H1 (cell line): ENCODE measurements around the gene ARMS2. TPM values are rescaled to one million over a fixed set of nuclear protein-coding genes. Genes with fewer than 3 reads are reported as not detected.
A peak's percentile ranks its signal among the peaks of the same experiment; 100 is the strongest.

Experiments
- CTCF ChIA-PET: fragments of 300-600 bp; sonication (Branson Sonifier 250); formaldehyde crosslinking; loops from one replicate; lab custom pipeline; 2021; ENCODE audit not compliant: partially characterized antibody; lab: Charles Lee
- POLR2A ChIA-PET: fragments of 300-600 bp; sonication (Branson Sonifier 250); formaldehyde crosslinking; loops from one replicate; lab custom pipeline; 2021; ENCODE audit warnings: inconsistent platforms; ENCODE audit not compliant: partially characterized antibody; lab: Charles Lee
- DNase-seq, 2 experiments: peaks; one replicate each; pipeline versions ENCODE4 v3.0.0 to v3.0.0-alpha.2; 2010 to 2022; ENCODE audit warnings: low spot score in 2 of 2, low read depth in 1 of 2, mixed read lengths in 1 of 2
- FAIRE-seq: peaks from 2 replicates; lab custom pipeline; 2011; peaks lifted over from hg19 to GRCh38; lab: Jason Lieb, UNC
- H2AFZ ChIP-seq: 2 replicates; pipeline ENCODE4 v1.8.1; 2012; ENCODE audit warnings: low read length, inconsistent platforms
- H2AK5ac ChIP-seq: 2 replicates; pipeline ENCODE4 v1.6.1; 2013; ENCODE audit warnings: low read depth, low read length
- H2BK120ac ChIP-seq: replicated peaks from 2 replicates; pipeline ENCODE3; 2013; ENCODE audit warnings: low read depth, low read length, inconsistent platforms
- H2BK12ac ChIP-seq: 2 replicates; pipeline ENCODE4 v1.6.1; 2013; ENCODE audit warnings: low read depth, low read length
- H2BK15ac ChIP-seq: 2 replicates; pipeline ENCODE4 v1.6.1; 2013; ENCODE audit warnings: low read length
- H2BK20ac ChIP-seq: 2 replicates; pipeline ENCODE4 v1.6.1; 2013; ENCODE audit warnings: low read length
- H2BK5ac ChIP-seq: 2 replicates; pipeline ENCODE4 v1.6.1; 2013; ENCODE audit warnings: low read depth, low read length
- H3K14ac ChIP-seq: 2 replicates; pipeline ENCODE4 v1.6.1; 2013; ENCODE audit warnings: inconsistent platforms; ENCODE audit not compliant: insufficient read length
- H3K18ac ChIP-seq: 2 replicates; pipeline ENCODE4 v1.6.1; 2013; ENCODE audit warnings: low read length; ENCODE audit errors: extremely low read depth
- H3K23ac ChIP-seq: 2 replicates; pipeline ENCODE4 v1.6.1; 2013; ENCODE audit warnings: inconsistent platforms; ENCODE audit not compliant: insufficient read length
- H3K23me2 ChIP-seq: 2 replicates; pipeline ENCODE4 v1.6.1; 2013; ENCODE audit warnings: low read depth, low read length
- H3K27ac ChIP-seq: 2 replicates; pipeline ENCODE4 v1.6.1; 2011; ENCODE audit warnings: low read depth, low read length, inconsistent platforms
- H3K27me3 ChIP-seq, 4 experiments: replicated peaks in 1 of 4; 1 replicate in 1 of 4; 2 replicates in 3 of 4; pipeline versions ENCODE4 v1.6.1 to v1.8.1; 2011 to 2013; ENCODE audit warnings: low read length in 3 of 4, mild to moderate bottlenecking in 3 of 4, inconsistent platforms in 2 of 4, mixed read lengths in 2 of 4, moderate library complexity in 1 of 4; ENCODE audit not compliant: control insufficient read depth in 3 of 4, insufficient read depth in 3 of 4; ENCODE audit errors: extremely low read depth in 1 of 4
- H3K36me3 ChIP-seq, 4 experiments: 2 replicates each; pipeline versions ENCODE4 v1.6.1 to v1.8.1; 2011 to 2013; ENCODE audit warnings: mild to moderate bottlenecking in 4 of 4, low read length in 3 of 4, moderate library complexity in 2 of 4, control low read depth in 1 of 4, inconsistent platforms in 1 of 4; ENCODE audit not compliant: insufficient read depth in 4 of 4, control insufficient read depth in 2 of 4
- H3K4ac ChIP-seq: replicated peaks from 2 replicates; pipeline ENCODE3; 2013; ENCODE audit warnings: low read length, low read depth, mixed read lengths, inconsistent platforms; ENCODE audit not compliant: insufficient read length
- H3K4me1 ChIP-seq, 4 experiments: replicated peaks in 1 of 4; 1 replicate in 1 of 4; 2 replicates in 3 of 4; pipeline versions ENCODE4 v1.6.1 to v1.8.1; 2011 to 2013; ENCODE audit warnings: low read length in 3 of 4, inconsistent platforms in 2 of 4, mixed read lengths in 1 of 4; ENCODE audit not compliant: insufficient read depth in 4 of 4, control insufficient read depth in 3 of 4
- H3K4me2 ChIP-seq, 2 experiments: 2 replicates each; pipeline versions ENCODE4 v1.6.1 to v1.8.1; 2011 to 2013; ENCODE audit warnings: low read depth in 2 of 2, low read length in 2 of 2, control low read depth in 1 of 2, inconsistent platforms in 1 of 2, mild to moderate bottlenecking in 1 of 2; ENCODE audit not compliant: insufficient read depth in 1 of 2
- H3K4me3 ChIP-seq, 4 experiments: fragments of 200-600, 300-600 bp in 1 of 4; sonication (generic), shearing (Covaris generic), sonication (Bioruptor Twin) in 1 of 4; 2 replicates each; pipeline versions ENCODE4 v1.5.1 to v1.8.1; 2011 to 2016; ENCODE audit warnings: low read length in 4 of 4, low read depth in 3 of 4, control low read depth in 2 of 4, inconsistent platforms in 2 of 4, mild to moderate bottlenecking in 2 of 4, mixed read lengths in 1 of 4, moderate library complexity in 1 of 4; ENCODE audit not compliant: insufficient read depth in 2 of 4; ENCODE audit errors: extremely low read depth in 1 of 4
- H3K56ac ChIP-seq: replicated peaks from 2 replicates; pipeline ENCODE3; 2013; ENCODE audit warnings: low read depth, mild to moderate bottlenecking, mixed read lengths, low read length, inconsistent platforms; ENCODE audit not compliant: insufficient read length
- H3K79me1 ChIP-seq: 2 replicates; pipeline ENCODE4 v1.6.1; 2013; ENCODE audit warnings: low read depth, low read length, control low read depth
- H3K79me2 ChIP-seq, 2 experiments: 2 replicates each; pipeline versions ENCODE4 v1.6.1 to v1.8.1; 2012 to 2013; ENCODE audit warnings: low read length in 2 of 2, mild to moderate bottlenecking in 2 of 2, inconsistent platforms in 1 of 2; ENCODE audit not compliant: insufficient read depth in 2 of 2, control insufficient read depth in 1 of 2
- H3K9ac ChIP-seq, 4 experiments: replicated peaks in 1 of 4; 1 replicate in 1 of 4; 2 replicates in 3 of 4; pipeline versions ENCODE4 v1.6.1 to v1.8.1; 2011 to 2013; ENCODE audit warnings: low read depth in 3 of 4, low read length in 3 of 4, control low read depth in 2 of 4, mild to moderate bottlenecking in 2 of 4, moderate library complexity in 2 of 4, inconsistent platforms in 1 of 4; ENCODE audit errors: extremely low read depth in 1 of 4
- H3K9me3 ChIP-seq, 2 experiments: 2 replicates each; pipeline versions ENCODE4 v1.6.1 to v1.8.1; 2012 to 2013; ENCODE audit warnings: mild to moderate bottlenecking in 2 of 2, moderate library complexity in 2 of 2, control low read depth in 1 of 2, inconsistent platforms in 1 of 2, low read depth in 1 of 2, low read length in 1 of 2, mixed read lengths in 1 of 2; ENCODE audit not compliant: insufficient read depth in 2 of 2
- H4K20me1 ChIP-seq, 2 experiments: replicated peaks in 1 of 2; 2 replicates each; pipeline versions ENCODE3 to v1.8.1; 2011 to 2013; ENCODE audit warnings: inconsistent platforms in 2 of 2, low read length in 2 of 2, mild to moderate bottlenecking in 1 of 2; ENCODE audit not compliant: insufficient read depth in 2 of 2, control insufficient read depth in 1 of 2
- H4K5ac ChIP-seq: 2 replicates; pipeline ENCODE4 v1.6.1; 2013; ENCODE audit warnings: low read length, low read depth, mixed read lengths, inconsistent platforms; ENCODE audit not compliant: insufficient read length
- H4K8ac ChIP-seq: 2 replicates; pipeline ENCODE4 v1.8.0; 2013; ENCODE audit warnings: mild to moderate bottlenecking, moderate library complexity, low read length, inconsistent platforms; ENCODE audit not compliant: insufficient read depth; ENCODE audit errors: extremely low read depth
- H4K91ac ChIP-seq: replicated peaks from 2 replicates; pipeline ENCODE3; 2013; ENCODE audit warnings: low read length, mixed read lengths, inconsistent platforms; ENCODE audit not compliant: insufficient read length
- E2F6 ChIP-seq: IDR thresholded peaks from 2 replicates; pipeline ENCODE4 v1.6.1; 2012; ENCODE audit warnings: inconsistent platforms
- EZH2 ChIP-seq: fragments of 200-600 bp; sonication (generic); IDR thresholded peaks from 2 replicates; pipeline ENCODE4 v1.7.1; 2012; ENCODE audit warnings: low read depth, mild to moderate bottlenecking, moderate library complexity, low read length, inconsistent platforms; ENCODE audit not compliant: severe bottlenecking
- SUZ12 ChIP-seq: fragments of 200-600 bp; sonication (generic); IDR thresholded peaks from 2 replicates; pipeline ENCODE4 v1.6.1; 2012; ENCODE audit warnings: mild to moderate bottlenecking, inconsistent platforms, low read length, moderate library complexity, mixed read lengths
- TBP ChIP-seq: IDR thresholded peaks from 2 replicates; pipeline ENCODE4 v1.6.1; 2011; ENCODE audit warnings: low read depth, low read length, improper control_type of control experiment
- TCF12 ChIP-seq: IDR thresholded peaks from 2 replicates; pipeline ENCODE4 v1.6.1; 2011; ENCODE audit warnings: low read depth, mild to moderate bottlenecking, low read length
- WGBS, 2 experiments: shearing (Covaris generic) in 1 of 2; methylation state at CpG; one replicate each; pipeline versions ENCODE4 v1.1.6 to v1.1.7; 2013 to 2015; ENCODE audit warnings: low lambda C conversion rate in 2 of 2, mixed read lengths in 2 of 2, inconsistent platforms in 1 of 2, low coverage in 1 of 2, missing lambda C conversion rate in 1 of 2; ENCODE audit not compliant: insufficient replicate concordance in 2 of 2, insufficient coverage in 1 of 2, insufficient read length in 1 of 2; ENCODE audit errors: extremely low coverage in 1 of 2, missing lambda C conversion rate in 1 of 2; 5-methylcytosine and 5-hydroxymethylcytosine counted together
- polyA plus RNA-seq, 7 experiments: library from polyadenylated mRNA; depleted of rRNA in 3 of 7; stranded (reverse) in 5 of 7; unstranded in 2 of 7; fragments of >200 nt in 5 of 7; fragments of 200-250 nt in 2 of 7; gene quantifications; 1 replicate in 5 of 7; 2 replicates in 1 of 7; 4 replicates in 1 of 7; pipeline versions ENCODE4 v1.2.1 to v1.2.3, GENCODE V29; 2011 to 2013; ENCODE audit warnings: missing spikeins in 2 of 7, mixed read lengths in 2 of 7
- total RNA-seq: library from RNA; stranded (reverse); fragmentation: NEBNext Ultra II Directional; extraction: Animal tissue kit (Norgen Biotek cat#: 25700); gene quantifications from 2 replicates; pipeline ENCODE4 v1.2.1, GENCODE V29; 2021
- TF ChIP-seq, protein P1 (sequence below): IDR thresholded peaks from 2 replicates; pipeline ENCODE4 v1.6.1; 2012; ENCODE audit warnings: inconsistent platforms

Gene ARMS2
- total and polyA plus RNA-seq, 2 of the 8 experiments (the other 6 are each of a cell fraction or from before 2014, with no cell fraction given): not detected

- H3K9me3 ChIP-seq: no peaks in the 10 kb centered on the region
- no peak overlapping the region for H2BK12ac ChIP-seq
- no peak overlapping the region for H4K8ac ChIP-seq
- H3K4me2 ChIP-seq: no peak overlapping the region
- H3K18ac ChIP-seq: no peak overlapping the region
- no peaks in the 10 kb centered on the region; a peak in 1 of 7 replicates for H3K4me1 ChIP-seq
- no peak overlapping the region for H2AFZ ChIP-seq
- 75% methylated on average over 12 of the region's 12 CpGs; no CpG with 5 or more reads in 1 of the 2 experiments for WGBS, 2 experiments
- no peak overlapping the region for H3K14ac ChIP-seq
- H3K9ac ChIP-seq: no peak overlapping the region
- no peak overlapping the region for H3K23ac ChIP-seq
- H2BK5ac ChIP-seq: no peak overlapping the region
- no peak overlapping the region for H4K5ac ChIP-seq
- no peaks in the 10 kb centered on the region; a peak in 1 of 7 replicates for H3K27me3 ChIP-seq
- H3K4ac ChIP-seq: no peak overlapping the region
- no peak overlapping the region for H2BK15ac ChIP-seq
- H3K4me3 ChIP-seq: no peak overlapping the region
- no peak overlapping the region for H3K27ac ChIP-seq
- H3K36me3 ChIP-seq: no peaks in the 10 kb centered on the region
- no peak overlapping the region for H2BK120ac ChIP-seq
- H4K20me1 ChIP-seq: no peaks in the 10 kb centered on the region
- H3K56ac ChIP-seq: no peak overlapping the region
- FAIRE-seq (no peak), DNase-seq (no peak)
- H3K23me2 ChIP-seq: no peaks in the 10 kb centered on the region
- no peak overlapping the region for H2AK5ac ChIP-seq
- no peak overlapping the region for H4K91ac ChIP-seq
- no peaks in the 10 kb centered on the region for H3K79me1 ChIP-seq
- POLR2A ChIA-PET: no interaction called here
- H2BK20ac ChIP-seq: no peak overlapping the region
- CTCF ChIA-PET: interaction anchor here (0.6 to 2.9 kb wide), 10 partner anchors 13 to 366 kb away, joined by 3 to 13 read pairs (median 4); no protein-coding TSS in a partner anchor
- H3K79me2 ChIP-seq: no peaks in the 10 kb centered on the region
- TF ChIP-seq TBP (peak; percentile 63), SUZ12 (no peak), TCF12 (no peak), EZH2 (no peak), E2F6 (peak; percentile 34; the same call in 1 of the 2 replicates)
- TF ChIP-seq, protein P1, sequence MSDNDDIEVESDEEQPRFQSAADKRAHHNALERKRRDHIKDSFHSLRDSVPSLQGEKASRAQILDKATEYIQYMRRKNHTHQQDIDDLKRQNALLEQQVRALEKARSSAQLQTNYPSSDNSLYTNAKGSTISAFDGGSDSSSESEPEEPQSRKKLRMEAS: no peak
- TF ChIP-seq, all 59 proteins: peak for 2
These were observed 41.2 kb downstream of the ARMS2 start for GRCh38 chr10:122495406-122496340.
